Activated naive CD8-positive, alpha-beta T cell (primary cell): ENCODE results near the gene HS1BP3.

ENCODE experiments used
- H3K27ac Mint-ChIP-seq: one replicate; pipeline ENCODE4 v1.8.0; 2021; ENCODE audit warnings: mixed read lengths
- H3K27me3 Mint-ChIP-seq: one replicate; pipeline ENCODE4 v1.8.0; 2021; ENCODE audit warnings: mixed read lengths
- H3K36me3 Mint-ChIP-seq: one replicate; pipeline ENCODE4 v1.8.0; 2021; ENCODE audit warnings: mixed read lengths
- H3K4me1 Mint-ChIP-seq: one replicate; pipeline ENCODE4 v1.8.0; 2021; ENCODE audit warnings: low read depth, mixed read lengths
- H3K4me3 Mint-ChIP-seq: one replicate; pipeline ENCODE4 v1.8.0; 2021; ENCODE audit warnings: mild to moderate bottlenecking, mixed read lengths
- H3K9me3 Mint-ChIP-seq: one replicate; pipeline ENCODE4 v1.8.0; 2021; ENCODE audit warnings: low read depth, mixed read lengths

Gene HS1BP3

GRCh38 chr2:20678086-20678395, 27.1 kb upstream of the HS1BP3 start:
- Mint-ChIP-seq H3K27ac (no peak overlapping the region), H3K4me3 (no peak overlapping the region), H3K27me3 (no peaks in the 10 kb centered on the region), H3K36me3 (peaks cover 13% of the 10 kb centered on the region), H3K9me3 (no peaks in the 10 kb centered on the region), H3K4me1 (peaks cover 9% of the 10 kb centered on the region)

DNA sequence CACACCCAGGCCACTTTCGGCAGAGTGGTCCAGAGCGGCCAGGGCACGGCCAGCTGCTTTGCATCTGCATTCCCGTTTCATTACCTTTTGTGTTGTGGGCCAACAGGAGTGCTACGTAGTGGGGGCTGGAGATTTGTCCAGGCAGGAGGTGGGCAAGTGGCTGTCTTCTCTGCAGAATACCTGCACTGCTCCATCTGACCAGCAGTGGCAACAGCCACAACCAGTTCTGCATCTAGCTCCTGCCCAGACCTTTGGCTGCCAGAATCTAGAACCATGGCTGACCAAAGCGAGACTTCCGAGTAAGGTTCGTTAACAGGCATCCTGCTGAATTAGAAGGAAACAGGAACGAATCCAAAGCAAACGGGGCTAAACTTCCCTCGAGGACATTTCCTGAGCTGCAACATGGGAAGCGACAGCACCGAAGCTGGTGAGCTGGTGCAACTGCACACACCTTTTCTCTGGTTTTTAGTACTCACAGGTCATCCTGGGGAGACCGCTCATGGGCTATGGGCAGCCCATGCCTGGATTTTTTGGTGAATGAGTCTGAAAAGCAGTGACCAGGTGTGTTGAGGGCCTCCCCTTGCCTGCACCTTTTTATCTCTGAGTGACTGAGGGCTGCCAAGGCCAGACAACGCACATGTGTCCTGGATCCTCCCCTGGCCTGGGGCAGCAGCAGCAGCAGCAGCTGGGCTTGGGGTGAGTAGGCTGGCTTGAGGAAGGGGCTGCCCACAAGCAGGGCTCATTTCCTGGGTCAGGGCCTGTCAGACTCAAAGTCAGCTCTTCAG, 26.6 kb upstream of the HS1BP3 start:
- Mint-ChIP-seq H3K9me3 (no peaks in the 10 kb centered on the region), H3K36me3 (peaks cover 8% of the 10 kb centered on the region), H3K27me3 (no peaks in the 10 kb centered on the region), H3K4me1 (peaks cover 4% of the 10 kb centered on the region), H3K27ac (no peak overlapping the region), H3K4me3 (no peak overlapping the region)

DNA sequence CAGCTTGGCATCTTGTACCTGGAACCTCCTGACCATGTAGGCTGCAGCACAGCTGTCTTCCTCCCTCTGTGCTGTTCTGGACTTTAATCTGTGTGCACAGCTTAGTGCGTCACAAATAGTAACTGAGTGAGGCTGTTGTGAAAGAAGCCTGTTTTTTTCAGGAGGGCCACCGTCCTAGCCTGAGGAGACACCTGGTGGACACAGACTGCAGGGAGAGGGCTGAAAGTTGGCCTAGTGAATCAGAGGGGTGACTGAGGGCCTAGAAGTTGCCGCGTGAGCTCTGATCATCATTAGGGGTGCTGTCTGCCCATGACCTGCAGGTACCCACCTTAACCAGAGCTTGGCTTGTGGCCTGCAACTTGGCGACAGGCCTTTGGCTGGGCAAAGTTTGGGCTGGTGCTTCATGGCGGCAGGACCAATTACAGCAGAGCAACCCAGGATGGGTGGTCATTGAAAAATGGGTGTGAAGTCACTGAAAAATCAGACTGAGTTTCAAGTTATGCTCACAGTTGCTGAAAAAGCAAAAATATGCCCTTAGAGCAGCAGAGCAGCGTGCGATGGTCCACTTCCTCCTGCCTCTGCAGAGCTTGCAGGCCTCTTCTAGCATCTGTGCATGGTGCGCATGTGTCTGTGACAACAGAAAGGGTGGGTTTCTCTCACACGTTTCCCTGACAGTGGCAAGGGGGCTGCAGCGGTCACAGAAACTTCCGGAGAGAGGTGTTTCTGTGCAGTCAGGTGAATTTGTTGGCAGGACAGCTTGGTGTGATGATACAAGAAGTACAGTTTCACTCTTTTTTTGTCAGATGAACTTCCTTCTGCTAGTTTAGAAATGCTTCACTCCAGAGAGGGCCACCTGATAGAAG, 25.7 kb upstream of the HS1BP3 start:
- H3K27ac Mint-ChIP-seq, result no peak overlapping the region
- no peaks in the 10 kb centered on the region for H3K36me3 Mint-ChIP-seq
- no peaks in the 10 kb centered on the region for H3K9me3 Mint-ChIP-seq
- no peak overlapping the region for H3K4me3 Mint-ChIP-seq
- no peaks in the 10 kb centered on the region for H3K4me1 Mint-ChIP-seq
- peaks cover 4% of the 10 kb centered on the region for H3K27me3 Mint-ChIP-seq

GRCh38 chr2:20675701-20676352, 24.9 kb upstream of the HS1BP3 start:
- peaks cover 6% of the 10 kb centered on the region for H3K27me3 Mint-ChIP-seq
- no peaks in the 10 kb centered on the region for H3K36me3 Mint-ChIP-seq
- H3K4me3 Mint-ChIP-seq, result no peak overlapping the region
- H3K4me1 Mint-ChIP-seq, result no peaks in the 10 kb centered on the region
- H3K27ac Mint-ChIP-seq, result no peak overlapping the region
- no peaks in the 10 kb centered on the region for H3K9me3 Mint-ChIP-seq

DNA sequence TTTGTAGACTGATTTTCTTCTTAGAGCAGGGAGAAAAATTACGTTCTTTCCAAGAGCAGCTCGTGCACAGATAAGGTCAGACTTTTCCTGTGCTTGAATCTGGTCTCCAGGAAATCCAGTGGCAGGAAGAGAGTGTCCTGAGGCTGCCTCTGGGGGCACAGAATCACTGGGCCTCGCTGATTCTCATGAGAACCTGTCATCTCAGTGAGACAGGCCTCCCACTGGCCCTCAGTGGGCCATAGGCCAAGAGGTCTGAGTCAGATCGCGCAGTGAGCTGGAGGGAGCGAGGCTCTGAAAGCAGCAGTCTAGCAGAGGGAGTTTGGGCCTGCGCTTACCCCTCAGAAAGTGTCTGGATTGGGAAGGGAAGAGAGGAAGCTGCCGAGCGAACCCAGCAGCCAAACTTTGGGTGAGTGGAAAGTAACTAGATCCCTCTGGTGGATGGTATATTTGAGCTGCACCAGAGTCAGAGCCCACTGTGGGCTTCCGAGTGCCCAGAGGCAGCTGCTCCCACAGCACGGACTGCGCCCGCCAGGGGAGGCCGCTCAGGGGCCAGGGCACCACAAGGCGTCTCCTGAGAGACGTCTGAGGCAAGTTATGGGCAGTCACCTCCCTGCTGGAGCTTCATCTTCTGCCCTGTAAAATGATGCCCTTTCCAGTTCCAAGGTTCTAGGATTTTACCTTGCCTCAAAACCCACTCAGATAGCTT, 24.2 kb upstream of the HS1BP3 start:
- Mint-ChIP-seq H3K4me1 (no peaks in the 10 kb centered on the region), H3K36me3 (no peaks in the 10 kb centered on the region), H3K27me3 (peaks cover 6% of the 10 kb centered on the region), H3K27ac (no peak overlapping the region), H3K4me3 (no peak overlapping the region), H3K9me3 (no peaks in the 10 kb centered on the region)

DNA sequence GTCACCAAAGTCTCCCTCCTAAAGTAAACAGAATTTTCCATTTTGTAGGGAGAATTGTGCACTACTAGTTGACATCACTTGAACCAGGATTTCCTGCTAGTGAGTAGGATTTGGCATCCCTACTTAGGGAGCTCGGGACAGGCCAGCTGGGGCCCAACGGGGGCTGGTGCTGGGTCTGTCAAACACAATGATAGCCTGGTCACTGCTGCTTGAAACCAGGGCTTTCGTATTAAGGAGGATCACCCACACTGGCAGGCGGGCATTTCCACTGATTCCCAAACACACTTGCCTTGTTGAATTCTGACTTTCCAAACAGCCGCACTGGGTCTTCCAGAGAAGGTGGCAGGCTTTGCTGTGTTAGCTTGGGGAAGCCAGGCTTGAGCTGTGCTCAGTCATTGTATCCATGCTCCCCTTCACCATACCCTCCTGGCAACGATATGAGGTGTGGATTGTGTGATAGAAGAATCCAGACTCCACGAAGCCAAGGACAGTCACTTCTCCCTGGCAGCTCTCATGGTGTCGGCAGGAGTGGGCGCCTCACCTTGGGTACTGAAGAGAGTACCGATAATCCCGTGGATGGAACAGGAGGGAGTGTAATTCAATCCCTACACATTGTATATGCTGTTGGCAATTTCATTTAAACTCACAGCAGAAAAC, 23.5 kb upstream of the HS1BP3 start:
- H3K9me3 Mint-ChIP-seq, result no peaks in the 10 kb centered on the region
- H3K27ac Mint-ChIP-seq, result no peak overlapping the region
- no peaks in the 10 kb centered on the region for H3K4me1 Mint-ChIP-seq
- H3K36me3 Mint-ChIP-seq, result no peaks in the 10 kb centered on the region
- peaks cover 6% of the 10 kb centered on the region for H3K27me3 Mint-ChIP-seq
- H3K4me3 Mint-ChIP-seq, result no peak overlapping the region

GRCh38 chr2:20673686-20674308, 22.9 kb upstream of the HS1BP3 start:
- no peak overlapping the region for H3K4me3 Mint-ChIP-seq
- H3K9me3 Mint-ChIP-seq, result no peaks in the 10 kb centered on the region
- H3K27me3 Mint-ChIP-seq, result peaks cover 6% of the 10 kb centered on the region
- no peak overlapping the region for H3K27ac Mint-ChIP-seq
- no peaks in the 10 kb centered on the region for H3K4me1 Mint-ChIP-seq
- no peaks in the 10 kb centered on the region for H3K36me3 Mint-ChIP-seq

GRCh38 chr2:20672201-20672951, 21.5 kb upstream of the HS1BP3 start:
- Mint-ChIP-seq H3K27me3 (peaks cover 12% of the 10 kb centered on the region), H3K27ac (no peak overlapping the region), H3K9me3 (no peaks in the 10 kb centered on the region), H3K4me3 (no peak overlapping the region), H3K36me3 (no peaks in the 10 kb centered on the region), H3K4me1 (peaks cover 4% of the 10 kb centered on the region)

DNA sequence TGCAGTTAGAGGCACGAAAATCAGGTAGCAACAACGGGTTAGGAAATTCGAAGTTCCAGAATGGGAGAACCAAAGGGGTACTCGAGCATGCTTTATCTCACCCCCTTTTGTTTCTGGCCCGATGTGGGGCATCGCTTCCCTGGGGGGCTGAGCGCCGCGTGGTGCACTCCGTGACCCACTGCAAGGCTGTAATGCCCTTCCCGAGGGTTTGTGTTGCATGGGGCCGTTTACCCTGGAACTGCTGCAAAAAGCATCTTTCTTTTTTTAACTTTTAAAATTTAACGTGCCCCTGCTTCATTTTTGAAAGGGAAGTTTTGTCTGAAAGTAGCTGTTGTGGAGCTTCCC, 20.8 kb upstream of the HS1BP3 start:
- no peaks in the 10 kb centered on the region for H3K9me3 Mint-ChIP-seq
- H3K36me3 Mint-ChIP-seq, result no peaks in the 10 kb centered on the region
- peaks cover 4% of the 10 kb centered on the region for H3K4me1 Mint-ChIP-seq
- H3K27me3 Mint-ChIP-seq, result peaks cover 12% of the 10 kb centered on the region
- H3K4me3 Mint-ChIP-seq, result no peak overlapping the region
- H3K27ac Mint-ChIP-seq, result no peak overlapping the region

- no peak overlapping the region for H3K4me3 Mint-ChIP-seq
- H3K4me1 Mint-ChIP-seq, result peaks cover 6% of the 10 kb centered on the region
- H3K27ac Mint-ChIP-seq, result no peak overlapping the region
- no peaks in the 10 kb centered on the region for H3K36me3 Mint-ChIP-seq
- H3K9me3 Mint-ChIP-seq, result no peaks in the 10 kb centered on the region
- peaks cover 13% of the 10 kb centered on the region for H3K27me3 Mint-ChIP-seq
These were observed 20.3 kb upstream of the HS1BP3 start for GRCh38 chr2:20671036-20671735.

- no peak overlapping the region for H3K27ac Mint-ChIP-seq
- no peaks in the 10 kb centered on the region for H3K36me3 Mint-ChIP-seq
- H3K4me3 Mint-ChIP-seq, result no peak overlapping the region
- peaks cover 13% of the 10 kb centered on the region for H3K27me3 Mint-ChIP-seq
- no peaks in the 10 kb centered on the region for H3K9me3 Mint-ChIP-seq
- peaks cover 8% of the 10 kb centered on the region for H3K4me1 Mint-ChIP-seq
These were observed 19.6 kb upstream of the HS1BP3 start for GRCh38 chr2:20670315-20671035.

DNA sequence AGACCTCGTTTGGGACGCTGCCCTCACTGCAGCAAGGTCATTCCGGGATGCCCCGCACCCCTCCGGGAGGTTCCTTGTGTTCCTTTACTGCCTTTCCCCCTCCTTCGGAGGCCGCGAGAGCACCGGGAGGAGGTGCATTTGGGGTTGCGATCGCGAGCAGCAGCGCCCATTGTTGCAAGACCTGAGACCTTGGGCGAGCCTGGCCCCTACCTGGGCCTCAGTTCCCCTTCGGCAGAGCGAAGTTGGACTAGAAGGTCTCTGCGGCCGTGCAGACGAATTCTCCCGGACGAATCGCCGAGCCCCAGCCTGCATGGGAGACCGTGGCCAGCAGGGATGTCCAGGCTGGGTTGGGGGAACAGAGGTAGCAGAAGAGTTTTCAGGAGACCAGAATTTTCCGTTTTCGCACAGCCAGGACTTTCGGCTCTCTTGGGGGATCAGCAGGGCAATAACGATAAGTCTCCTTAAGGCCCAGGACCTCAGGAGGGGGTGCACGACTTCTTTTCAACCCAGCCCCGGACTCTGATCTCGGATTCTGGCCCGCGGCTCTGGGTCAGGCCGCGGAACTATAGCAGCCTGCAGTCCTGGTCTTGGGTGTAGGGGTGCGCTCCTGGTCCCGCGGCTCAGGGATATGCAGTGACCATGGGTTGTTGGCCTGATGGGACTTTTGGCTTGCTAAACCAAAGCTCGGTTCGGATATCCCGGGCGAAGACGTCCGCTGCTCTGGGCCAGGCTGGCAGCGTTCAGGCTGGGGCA, 18.8 kb upstream of the HS1BP3 start:
- Mint-ChIP-seq H3K4me1 (peaks cover 13% of the 10 kb centered on the region), H3K9me3 (no peaks in the 10 kb centered on the region), H3K27ac (no peak overlapping the region), H3K36me3 (no peaks in the 10 kb centered on the region), H3K4me3 (no peak overlapping the region), H3K27me3 (peaks cover 18% of the 10 kb centered on the region)
